ENCODE measurements around the gene SMC2.

DNA sequence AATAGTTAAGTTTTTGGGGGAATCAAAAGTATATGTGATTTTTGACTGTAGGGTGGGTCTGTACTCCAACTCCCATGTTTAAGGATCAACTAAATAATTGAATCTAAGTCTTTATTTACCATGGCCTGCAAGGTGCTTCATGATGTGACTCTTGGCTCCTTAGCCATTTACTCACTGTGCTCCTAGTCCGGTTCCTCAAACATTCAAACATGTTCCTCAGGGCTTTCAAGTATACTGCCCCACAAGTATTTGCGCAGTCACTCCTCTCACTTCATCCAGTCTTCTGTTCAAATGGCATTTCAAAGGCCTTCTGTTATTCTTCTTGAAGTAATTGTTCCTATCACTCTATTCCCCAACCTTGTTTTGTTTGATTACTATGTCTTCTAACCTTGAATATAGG, 16.4 kb downstream of the SMC2 start:
- no peak for TF ChIP-seq POLR2A (IDR thresholded peaks at IDR 0.05)
- TF ChIP-seq, protein P1, sequence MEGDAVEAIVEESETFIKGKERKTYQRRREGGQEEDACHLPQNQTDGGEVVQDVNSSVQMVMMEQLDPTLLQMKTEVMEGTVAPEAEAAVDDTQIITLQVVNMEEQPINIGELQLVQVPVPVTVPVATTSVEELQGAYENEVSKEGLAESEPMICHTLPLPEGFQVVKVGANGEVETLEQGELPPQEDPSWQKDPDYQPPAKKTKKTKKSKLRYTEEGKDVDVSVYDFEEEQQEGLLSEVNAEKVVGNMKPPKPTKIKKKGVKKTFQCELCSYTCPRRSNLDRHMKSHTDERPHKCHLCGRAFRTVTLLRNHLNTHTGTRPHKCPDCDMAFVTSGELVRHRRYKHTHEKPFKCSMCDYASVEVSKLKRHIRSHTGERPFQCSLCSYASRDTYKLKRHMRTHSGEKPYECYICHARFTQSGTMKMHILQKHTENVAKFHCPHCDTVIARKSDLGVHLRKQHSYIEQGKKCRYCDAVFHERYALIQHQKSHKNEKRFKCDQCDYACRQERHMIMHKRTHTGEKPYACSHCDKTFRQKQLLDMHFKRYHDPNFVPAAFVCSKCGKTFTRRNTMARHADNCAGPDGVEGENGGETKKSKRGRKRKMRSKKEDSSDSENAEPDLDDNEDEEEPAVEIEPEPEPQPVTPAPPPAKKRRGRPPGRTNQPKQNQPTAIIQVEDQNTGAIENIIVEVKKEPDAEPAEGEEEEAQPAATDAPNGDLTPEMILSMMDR (IDR thresholded peaks at IDR 0.05 in 4 of 5, conservative IDR thresholded peaks at IDR 0.05 in 1 of 5) = no peak
